ENCODE results near the gene PBRM1.
"Not testable (repeated sequence)": the region's sequence is repeated elsewhere in the genome, so short reads cannot be mapped to it uniquely, and the experiment has no call there.

Gene PBRM1

DNA sequence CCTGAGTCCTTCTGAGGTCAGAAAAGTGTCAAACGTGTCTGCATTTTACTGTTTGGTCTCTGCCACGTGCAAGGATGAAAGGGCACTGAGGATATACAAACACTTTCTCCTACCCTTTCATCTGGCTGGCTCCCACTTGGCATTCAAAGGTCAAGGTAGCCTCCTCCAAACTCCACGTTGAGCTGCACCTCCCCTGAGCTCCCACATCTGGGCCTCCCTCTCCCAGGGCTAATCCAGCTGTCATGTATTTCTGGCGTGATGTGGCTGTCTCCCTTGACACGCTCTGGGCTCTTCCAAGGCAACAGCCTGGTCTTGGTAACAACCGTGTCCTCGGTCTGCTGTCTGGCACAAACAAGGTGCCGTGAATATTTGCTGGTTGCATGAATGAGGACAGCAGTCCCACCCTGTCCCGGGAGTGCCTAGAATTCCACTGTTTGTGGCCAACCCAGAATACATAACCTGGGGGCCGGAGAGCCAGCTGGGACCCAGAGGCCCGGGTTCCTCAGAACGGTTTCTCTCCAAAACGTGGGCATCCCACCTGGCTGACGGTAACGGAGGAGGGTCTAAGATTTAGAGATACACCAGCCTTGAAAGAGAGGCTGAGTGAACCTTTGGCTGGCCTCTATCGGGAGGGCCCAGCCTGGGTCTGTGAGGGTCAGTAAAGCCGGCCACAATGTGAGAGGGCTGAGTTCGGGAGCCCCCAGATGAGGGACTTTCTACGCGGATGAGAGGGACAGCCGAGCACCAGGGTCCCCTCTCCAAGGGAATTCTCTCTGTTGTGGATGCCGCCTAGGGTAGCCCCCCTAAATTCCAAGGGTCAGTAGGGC, 19.1 kb upstream of the PBRM1 start:
- no peak for DNase-seq

DNA sequence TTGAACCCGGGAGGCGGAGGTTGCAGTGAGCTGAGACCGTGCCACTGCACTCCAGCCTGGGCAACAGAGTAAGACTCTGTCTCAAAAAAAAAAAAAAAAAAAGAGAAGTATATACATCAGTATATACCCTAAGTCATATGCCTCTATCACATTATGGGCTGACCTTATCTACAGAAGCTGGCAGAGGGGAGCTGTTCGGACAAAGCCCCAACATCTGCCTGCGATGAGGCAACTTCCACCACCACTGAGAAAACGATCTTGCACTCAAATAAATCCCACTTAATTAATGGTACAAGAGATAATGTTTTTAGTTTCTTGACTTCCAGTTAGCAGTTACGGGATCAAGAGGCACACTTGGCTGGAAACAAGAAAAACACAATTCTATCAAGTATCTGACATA, 17.6 kb upstream of the PBRM1 start:
- DNase-seq = no peak

DNA sequence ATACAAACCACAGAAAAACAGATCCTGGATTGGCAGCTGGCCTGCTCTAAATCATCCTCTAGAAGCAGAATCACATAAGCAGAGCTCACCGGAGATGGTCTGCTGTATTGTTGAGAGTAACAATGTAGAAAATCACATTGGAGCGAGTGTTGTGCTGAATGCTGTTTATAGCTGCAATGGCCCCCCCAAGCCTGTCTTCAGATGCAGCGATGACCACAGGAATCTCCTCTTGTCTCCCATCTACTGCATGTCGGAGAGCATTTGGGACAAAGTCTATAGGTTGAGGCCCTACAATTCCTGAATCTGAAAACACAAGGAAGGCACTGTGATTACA, 11.9 kb upstream of the PBRM1 start:
- no peak for DNase-seq

DNA sequence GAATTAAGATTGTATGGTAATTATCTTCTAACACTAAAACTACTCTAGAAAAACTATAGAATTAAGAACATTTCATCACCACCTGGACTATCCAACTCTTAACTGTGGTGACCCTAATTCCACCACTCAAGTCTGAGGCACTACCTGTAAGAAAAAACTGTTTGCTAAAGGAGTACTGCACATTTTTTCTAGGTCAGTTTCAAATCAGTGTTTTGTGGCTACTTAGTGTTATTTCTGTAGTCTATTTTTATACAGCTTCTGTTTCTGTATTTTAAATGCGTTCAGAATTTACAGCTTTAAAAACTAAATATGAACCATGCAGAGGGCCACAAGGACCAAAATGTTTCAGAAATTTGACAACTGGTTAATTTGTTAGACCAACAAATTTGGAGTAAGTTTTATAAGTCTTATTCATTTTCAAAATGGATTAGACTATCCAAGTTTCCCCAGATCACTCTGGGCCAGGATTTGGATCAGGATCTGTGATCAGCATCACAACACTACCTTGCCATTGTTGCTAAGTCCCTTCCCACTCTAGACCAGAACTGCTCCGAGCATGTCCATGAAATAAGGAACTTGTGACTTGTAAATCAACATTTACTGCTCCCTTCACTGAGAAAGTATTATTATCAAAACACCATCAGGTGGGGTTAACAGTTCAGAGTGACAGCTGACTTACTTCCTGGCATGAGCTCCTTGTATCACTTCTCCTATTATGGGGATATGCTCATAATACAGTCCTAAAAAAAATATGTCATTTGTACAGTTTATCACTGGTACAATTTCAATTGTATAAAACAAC, 11.3 kb upstream of the PBRM1 start:
- peak in 1 of 4 experiments; percentile 11 for DNase-seq

DNA sequence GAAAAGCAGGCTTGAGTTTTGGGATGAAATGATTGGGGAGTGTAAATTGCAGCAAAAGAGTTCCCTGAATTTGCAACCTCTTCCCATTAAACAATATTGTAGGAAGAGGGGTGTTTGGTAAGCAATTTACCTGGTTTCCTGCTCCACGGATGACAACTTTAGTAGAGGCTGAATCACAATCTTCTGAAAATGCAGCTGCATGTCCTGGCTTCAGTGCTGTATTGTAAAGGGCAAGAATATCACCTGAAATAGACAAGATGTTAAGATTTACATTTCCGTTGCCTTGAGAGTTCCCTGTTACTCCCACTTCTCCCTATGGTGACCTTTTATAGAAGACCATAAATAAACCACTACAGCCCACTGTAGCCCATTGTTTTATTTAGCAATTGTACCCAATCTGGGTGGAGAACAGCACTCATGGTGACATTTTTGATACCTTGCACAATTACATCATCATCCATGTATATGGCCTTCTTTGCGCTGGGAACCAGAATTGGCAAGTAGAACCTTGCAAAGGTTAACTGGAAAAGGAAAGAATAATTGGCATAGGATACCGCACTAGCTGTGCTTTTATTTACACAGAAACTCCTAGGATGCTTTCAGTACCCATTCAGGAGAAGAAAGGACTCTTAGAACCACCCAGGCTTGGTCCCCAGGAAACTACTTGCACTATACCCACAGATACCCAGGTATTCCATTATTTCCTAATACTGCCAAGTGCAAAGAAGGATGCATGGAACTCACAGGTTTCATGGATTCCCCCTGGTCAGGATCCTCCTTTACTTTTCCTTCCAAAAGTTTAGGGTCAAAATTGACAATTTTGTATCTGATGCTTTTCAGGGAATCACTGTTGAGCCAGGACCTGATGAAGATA, 10.3 kb upstream of the PBRM1 start:
- DNase-seq = no peak

DNA sequence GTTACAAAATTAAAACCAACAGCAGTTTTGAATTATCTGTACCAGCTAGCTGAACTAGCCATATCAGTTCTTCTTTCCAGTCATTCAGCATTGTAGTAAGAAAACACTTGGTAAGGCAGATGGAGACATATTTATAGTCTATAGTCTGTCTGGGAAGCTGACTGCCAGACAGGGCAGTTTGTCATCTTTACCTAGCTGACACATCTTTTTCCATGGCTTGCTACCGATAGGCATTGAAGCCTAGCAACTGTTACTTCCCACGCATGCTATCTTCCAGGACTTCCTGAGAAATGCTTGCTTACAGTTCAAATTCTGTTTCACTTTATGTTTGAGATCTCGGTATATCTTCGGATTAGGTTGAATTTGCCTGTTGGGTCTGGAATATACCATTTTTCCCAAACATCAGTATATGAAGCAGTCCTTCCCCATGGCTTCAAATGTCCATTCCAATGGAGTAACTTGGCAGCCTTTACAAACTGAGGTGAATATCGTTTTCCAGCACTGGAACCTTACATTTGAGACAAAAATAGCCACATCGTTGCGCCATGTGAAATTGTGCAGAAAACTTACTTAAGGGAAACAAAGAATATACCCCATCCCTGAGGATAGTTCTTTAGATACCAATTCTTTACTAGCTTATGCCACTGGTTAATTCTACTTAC, 8.9 kb upstream of the PBRM1 start:
- no peak for DNase-seq

DNA sequence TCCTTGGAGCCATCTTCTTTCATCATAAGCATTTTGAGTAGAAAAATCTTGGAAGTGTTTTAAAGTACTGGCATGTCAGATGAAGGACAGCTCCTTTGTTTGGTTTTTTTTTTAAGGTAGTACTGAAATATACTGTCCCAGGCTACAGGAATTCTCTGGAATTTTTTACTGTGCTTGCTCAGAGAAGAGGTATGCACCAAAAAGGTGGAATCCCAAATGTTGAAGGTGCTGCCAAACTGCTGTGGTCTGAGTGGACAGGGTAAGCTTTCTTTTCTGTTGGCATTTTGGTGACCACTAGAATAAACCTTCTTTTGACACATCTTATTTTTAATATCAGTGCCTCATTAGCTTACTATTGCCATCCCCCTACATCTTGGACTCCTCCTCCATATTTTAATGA, 7.4 kb upstream of the PBRM1 start:
- DNase-seq = no peak

DNA sequence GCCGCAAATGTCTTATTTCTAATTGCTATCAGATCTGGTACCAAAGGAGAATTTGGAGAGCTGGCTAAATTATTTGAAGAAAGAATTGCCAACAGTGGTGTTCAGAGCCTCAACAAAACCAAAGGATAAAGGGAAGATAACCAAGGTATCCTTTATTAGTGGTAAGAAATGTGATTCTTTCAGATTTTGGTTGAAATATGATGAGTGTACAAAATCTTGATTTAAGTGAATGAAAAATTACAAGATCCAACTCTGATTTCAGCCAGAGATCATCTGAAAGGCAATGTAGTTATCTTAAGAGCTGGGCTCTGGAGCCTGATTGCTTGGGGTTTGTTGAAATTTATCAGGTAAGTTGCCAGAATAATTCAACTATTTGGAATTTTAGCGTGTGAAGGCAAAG, 4.8 kb upstream of the PBRM1 start:
- no peak for DNase-seq

DNA sequence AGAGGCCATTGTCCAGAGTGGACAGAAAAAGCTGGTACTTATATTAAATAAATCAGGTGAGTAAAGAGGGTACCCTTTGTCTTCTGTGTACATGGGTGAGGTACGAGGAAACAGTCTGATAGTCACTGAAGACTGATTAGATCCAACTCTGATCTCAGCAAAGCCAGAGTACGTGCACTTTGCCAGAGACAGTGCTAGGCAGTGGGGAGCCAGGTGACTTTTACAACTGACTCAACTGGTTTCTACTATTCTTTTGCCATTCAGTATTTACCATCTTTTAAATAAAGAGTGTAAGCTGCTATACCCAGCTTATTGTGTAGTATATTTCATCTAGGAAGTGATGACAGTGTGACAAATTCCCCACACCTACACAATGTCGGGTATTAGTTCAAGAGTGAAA, 3.4 kb upstream of the PBRM1 start:
- no peak for DNase-seq

DNA sequence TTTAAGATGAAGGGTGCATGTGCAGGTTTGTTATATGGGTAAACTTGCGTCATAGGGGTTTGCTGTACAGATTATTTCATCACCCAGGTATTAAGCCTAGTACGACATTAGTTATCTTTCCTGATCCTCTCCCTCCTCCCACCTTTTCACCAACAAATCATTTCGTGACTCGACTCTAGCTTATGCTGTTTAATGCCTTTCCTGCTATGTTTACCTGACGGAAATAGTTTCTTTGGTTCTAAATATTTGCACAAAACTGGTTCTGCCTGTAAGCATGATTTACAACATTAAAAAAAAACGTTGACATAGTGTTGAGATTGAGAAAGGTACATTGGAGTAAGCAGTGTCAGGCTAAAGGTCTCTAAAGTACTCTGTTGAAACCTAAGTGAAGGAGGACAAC, 2.6 kb upstream of the PBRM1 start:
- no peak for DNase-seq

DNA sequence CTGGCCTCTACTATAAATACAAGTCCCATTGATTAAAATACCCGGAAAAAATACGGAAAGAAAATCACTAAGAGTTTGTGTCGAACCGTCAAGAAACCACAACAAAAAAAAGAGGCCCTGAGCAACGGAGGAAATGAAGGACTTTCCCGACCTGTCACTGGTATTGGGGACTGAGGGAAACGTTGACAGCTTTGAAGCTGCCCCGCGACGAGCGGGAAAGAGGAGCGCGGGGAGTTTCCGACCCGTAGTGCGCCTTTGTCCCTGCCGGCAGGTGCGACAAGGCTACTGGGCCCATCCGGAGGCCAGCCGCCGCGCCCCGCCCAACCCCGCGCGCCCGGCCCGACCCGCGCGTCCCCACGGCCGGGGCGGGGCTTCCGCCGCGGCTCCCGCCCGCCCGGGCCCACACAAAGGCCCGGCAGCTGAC, 416 bp downstream of the PBRM1 start:
- DNase-seq = peak; percentile 89 to 96 (median 92)

DNA sequence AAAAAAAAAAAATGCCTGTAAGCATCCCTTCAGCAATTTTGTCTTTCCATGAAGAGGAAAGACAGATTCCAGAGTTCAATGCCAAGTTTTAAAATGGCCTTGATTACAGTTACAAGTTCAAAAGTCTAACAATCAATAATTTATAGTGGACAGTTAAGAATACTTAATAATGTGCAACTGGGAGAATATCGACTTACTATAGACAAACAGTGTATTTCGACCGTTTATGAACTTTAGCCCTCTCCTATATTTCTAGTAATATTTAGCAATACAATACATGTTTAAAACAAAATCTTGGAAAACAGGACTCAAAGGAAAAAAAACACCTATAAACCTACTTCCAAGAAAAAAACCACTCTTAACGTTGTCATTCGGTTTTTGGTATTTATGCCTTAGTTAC, 1.5 kb downstream of the PBRM1 start:
- DNase-seq = no peak

DNA sequence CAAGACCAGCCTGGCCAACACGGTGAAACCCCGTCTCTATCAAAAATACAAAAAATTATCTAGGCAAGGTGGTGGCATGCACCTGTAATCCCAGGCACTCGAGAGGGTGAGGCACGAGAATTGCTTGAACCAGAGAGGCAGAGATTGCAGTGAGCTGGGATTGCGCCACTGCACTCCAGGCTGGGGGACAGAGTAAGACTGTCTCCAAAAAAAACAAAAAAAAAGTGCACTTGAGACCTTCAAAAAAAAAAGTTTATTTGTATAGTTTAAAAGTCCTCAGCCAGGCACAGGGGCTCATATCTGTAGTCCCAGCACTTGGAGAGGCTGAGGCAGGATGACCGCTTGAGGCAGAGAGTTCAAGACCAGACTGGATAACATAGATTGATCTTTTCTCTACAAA, 2.1 kb downstream of the PBRM1 start:
- DNase-seq = peak in 1 of 4 experiments; percentile 22

DNA sequence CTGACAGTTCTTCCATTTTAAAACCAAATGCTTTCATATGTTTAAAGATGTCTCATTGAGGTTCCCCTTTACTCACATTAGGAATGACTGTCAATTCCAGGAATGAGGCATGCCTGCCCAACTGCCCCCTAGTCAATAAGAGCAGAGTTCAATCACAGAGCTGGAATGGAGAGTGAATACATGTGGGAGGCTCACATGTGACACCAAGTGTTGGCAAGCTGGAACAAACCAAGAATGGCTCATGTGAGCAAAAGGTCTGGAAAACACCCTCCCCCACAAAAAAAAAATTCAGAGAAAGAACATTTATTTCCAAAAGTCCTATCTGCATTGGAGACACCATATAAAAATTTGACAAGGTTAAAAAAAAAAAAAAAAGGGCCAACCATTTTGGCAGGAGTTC, 3.7 kb downstream of the PBRM1 start:
- DNase-seq = peak; percentile 69 to 85 (median 80)

DNA sequence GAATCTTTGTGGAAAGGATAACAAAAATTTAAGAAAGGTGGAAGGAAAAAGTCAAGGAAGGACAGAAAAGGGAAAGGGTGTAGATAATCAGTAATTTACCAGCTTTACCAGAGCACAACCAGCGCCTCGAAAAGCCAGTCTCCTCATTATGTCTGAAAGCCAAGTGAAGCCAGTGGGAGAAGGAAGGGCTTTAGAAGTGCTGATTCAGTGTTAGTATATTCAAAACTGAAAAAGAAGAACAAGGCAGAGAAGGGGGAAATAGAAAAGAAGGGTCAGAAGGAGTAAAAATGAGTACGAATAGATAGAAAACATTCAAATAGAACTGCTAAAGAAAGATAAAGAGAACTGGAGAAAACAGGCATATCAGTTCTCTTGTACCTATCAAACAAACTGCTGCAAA, 4.1 kb downstream of the PBRM1 start:
- peak; percentile 32 to 73 (median 62) for DNase-seq

DNA sequence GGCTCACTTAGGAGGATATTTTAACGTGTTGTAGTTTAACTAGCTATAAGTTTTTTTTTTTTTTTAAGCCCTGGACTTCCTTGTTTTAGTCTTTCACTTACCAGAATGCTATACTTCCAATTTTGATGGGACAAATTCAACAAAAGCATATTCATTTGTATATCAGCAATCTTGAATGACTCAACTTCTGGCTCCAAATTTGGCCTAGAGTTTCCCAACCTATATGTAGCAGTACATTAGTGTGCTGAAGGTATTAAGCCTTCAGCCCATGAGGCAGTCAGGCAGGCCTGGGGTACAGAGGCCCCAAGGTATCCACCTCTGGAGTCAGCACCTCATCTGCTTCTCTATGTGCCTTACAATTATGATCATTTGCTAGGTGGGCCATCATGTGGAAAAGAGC, 5.9 kb downstream of the PBRM1 start:
- DNase-seq = peak in 3 of 4 experiments; percentile 10 to 28 (median 23)

DNA sequence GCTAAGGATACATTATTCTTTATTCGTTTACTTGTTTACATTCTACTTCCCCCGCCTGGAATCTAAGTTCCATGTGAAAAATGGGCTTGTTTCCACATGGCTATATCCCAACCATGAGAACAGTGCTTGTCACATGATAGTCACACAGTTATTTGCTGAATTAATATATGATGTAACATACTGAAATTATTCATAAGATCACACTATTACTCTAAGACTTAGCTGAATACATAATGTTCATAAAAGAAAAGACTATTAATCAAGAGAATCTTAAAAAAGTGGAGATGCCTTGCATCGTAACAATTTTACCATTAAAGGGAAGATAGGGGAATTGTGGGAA, 6.5 kb downstream of the PBRM1 start:
- DNase-seq = peak in 2 of 4 experiments; percentile 32 to 44

DNA sequence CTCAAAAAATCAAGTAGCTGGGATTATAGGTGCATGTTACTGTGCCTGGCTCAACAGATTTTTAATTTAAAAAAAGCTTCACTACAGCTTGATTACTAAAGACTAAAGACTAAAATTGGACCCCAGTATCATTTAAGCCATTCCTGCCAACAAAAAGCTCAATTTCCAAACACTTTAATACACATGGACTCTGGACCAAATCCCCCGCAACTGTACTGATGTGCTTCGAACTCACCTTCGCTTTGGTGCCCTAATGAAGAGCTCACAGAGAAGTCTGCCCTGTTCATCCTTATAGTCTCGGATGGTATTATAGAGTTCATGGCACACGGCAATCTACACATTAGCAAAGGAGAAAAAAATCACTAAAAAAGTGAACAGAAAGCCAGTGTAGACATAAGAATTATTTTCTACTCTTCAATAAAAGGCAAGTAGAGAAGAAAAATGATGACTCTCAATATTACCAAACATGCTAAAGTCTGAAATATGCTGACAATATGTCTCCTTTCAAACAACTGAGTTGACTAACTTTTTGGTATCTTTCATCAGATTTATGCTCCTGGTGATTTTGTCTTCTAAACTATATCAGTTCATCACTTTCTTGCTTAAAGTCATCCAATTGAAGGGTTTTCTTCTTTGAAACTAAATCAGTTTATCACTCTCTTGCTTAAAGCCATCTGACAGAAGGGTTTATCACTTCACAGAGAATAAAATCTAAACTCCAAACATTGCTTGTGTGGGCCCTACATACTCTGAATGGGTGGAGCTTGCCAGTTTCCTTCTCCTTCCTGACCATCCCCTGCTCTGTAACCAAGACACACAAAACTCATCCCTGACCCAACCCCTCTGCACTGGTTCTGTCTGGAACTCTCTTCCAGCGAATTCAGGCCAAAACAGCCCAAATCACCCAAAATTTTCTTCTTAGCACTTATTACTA, 7.2 kb downstream of the PBRM1 start:
- DNase-seq = peak in 2 of 4 experiments; percentile 21 to 26

DNA sequence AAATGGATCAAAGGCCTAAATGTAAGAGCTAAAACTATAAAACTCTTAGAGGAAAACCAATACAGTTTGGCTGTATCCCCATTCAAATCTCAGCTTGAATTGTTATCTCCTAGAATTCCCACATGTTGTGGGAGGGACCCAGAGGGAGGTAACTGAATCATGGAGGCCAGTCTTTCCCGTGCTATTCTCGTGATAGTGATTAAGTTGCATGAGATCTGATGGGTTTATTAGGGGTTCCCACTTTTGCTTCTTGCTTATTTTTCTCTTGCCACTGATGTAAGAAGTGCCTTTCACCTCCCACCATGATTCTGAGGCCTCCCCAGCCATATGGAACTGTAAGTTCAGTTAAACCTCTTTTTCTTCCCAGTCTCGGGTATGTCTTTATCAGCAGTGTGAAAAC, 9.5 kb downstream of the PBRM1 start:
- not testable (repeated sequence) for DNase-seq

DNA sequence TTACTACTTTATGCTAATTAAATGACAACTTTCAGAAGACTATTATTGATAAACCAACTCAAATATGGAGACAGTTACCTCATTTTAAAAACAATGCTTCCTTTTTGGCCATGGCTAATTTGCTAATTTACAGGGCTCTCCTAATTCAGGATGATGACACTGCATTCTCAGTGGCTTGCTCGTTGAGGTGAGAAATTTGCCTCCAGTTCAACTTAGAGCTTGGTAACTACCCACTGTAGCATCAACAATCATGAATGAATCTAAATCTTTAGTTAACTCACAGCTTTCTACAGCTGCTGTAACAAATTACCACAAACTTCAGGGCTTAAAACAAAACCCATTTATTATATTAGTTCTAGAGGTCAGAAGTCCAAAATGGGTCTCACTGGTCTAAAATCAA, 14.0 kb downstream of the PBRM1 start:
- no peak for DNase-seq
